M059J (cell line): ENCODE data around the gene ONECUT3. TPM values are rescaled to one million over a fixed set of nuclear protein-coding genes. Genes with fewer than 3 reads are reported as not detected.
A peak's percentile ranks its signal among the peaks of the same experiment; 100 is the strongest.
"Not testable (repeated sequence)": the region's sequence is repeated elsewhere in the genome, so short reads cannot be mapped to it uniquely, and the experiment has no call there.

Source experiments
- DNase-seq: peaks from one replicate; pipeline ENCODE4 v3.0.0-alpha.2; 2012; ENCODE audit warnings: low read depth
- total RNA-seq: library from RNA; depleted of rRNA; stranded (reverse); fragments of >200 nt; shearing (Covaris generic); gene quantifications from 2 replicates; pipeline ENCODE4 v1.2.3, GENCODE V29; 2014; rRNA removed

The ONECUT3 gene
- not detected in 2 replicates for total RNA-seq

DNA sequence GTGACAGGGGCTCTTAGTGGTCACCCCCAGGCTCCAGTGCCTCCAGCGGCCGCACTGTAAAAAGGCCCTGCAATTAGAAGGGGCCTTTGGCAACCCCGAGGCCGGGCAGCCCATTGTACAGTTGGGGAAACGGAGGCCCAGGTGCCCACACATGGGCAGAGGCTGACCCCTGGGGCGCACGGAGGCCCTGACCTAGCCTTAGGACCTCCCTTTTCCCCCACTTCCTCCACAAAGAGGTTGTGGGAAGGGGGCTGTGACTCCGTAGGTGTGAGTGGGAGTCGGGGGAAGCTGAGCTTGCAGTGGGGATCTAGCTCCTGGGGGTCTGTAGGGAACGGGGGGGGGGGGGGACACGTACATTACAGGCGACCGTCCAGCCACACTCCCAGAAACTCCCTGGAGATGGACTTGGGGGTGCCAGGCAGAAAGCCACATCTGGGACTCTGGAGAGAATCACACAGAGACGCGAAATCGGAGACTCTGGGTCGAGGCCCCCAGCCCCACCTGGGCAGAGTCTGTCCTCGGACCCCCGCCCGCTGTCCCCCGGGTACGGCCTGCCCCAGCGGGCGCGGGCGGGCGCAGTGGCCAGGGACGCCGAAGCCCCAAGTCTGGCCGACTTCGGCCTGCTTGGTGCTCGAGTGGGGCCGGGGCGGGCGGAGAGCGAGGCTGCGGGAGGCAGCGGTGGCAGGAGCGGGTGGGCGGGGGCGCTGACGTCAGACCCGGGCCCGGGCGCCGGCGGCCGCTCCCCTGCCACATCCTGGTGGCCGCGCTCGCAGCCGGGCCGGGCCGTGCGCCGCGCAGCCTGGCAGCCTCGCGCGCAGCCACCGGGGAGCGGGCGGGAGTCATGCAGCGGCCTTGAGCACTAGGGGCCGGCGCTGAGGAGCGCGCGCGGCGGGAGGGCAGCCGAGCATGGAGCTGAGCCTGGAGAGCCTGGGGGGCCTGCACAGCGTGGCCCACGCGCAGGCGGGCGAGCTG, at the start of gene ONECUT3:
ONECUT3 (plus strand) TSS at position 750 of the 972 bp plus-strand sequence; CDS start at position 907, 157 bp downstream.
- no peak for DNase-seq

DNA sequence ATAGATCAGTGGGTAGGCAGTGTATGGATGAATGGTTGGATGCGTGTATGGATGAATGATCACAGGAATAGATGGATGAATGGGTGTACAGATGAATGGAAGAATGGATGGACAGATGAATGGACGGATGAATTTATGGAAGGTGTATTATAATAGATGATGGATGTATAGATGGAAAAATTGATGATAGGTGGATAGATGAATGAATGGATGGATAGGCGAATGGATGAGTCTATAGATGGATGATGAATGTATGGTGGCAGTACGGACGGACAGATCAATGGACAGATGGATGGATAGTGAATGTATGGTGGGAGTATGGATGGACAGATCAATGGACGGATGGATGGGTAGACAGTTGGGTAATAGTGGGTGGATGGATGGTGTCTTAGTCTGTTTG, 49.0 kb upstream of the ONECUT3 start:
- no peak for DNase-seq

DNA sequence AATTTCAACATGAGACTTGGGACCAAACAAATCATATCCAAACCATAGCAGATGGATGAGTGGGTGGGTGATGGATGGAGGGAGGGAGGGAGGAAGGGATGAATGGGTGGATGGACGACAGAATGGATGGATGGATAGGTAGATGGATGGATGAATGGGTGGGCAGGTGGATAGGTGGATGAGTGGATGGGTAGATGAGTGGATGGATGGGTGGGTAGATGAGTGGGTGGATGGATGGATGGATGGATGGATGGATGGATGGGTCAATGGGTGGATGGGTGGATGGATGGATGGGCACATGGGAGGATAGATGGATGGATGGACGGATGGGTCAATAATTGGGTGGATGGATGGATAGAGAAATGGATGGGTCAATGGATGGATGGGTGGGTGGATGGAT, 47.9 kb upstream of the ONECUT3 start:
- DNase-seq: no peak

DNA sequence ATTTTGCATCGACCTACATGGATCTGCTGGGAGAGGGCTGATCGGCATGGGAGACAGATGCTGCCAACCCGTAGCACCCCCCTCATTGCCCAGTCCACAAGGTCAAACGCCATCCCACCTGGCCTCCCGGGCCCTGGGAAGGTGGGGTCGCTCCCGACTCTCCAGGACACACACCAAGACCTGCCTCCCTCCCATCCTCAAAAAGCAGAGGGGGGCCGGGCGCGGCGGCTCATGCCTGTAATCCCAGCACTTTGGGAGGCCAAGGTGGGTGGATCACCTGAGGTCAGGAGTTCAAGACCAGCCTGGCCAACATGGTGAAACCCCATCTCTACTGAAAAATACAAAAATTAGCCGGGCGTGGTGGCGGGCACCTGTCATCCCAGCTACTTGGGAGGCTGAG, 46.7 kb upstream of the ONECUT3 start:
- not testable (repeated sequence) for DNase-seq

DNA sequence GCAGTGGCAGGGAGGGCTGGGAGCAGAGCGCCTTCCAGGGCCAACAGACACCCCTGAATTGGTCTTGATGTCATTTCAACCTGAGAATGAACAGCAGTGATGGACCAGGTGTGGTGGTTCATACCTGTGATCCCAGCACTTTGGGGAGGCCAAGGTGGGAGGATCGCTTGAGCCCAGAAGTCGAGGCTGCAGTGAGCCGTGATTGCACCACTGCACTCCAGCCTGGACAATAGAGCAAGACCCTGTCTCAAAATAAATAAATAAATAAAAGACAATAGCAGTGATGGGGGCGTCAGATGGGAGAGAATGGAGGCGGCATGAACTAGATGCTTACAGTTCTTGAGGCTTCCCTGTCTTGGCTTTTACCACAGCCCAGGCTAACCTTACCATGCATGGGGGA, 46.1 kb upstream of the ONECUT3 start:
- DNase-seq: no peak

DNA sequence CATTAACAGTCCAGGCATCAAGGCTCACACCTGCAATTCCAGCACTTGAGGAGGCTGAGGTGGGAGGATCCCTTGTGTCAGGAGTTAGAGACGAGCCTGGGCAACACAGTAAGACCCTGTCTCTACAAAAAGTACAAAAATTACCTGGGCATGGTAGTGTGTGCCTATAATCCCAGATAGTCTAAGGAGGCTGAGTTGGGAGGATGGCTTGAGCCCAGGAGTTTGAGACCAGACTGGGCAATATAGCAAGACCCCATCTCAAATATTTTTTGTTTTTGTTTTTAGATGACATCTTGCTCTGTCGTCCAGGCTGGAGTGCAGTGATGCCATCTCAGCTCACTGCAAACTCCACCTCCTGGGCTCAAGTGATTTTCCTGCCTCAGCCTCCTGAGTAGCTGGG, 40.1 kb upstream of the ONECUT3 start:
- no peak for DNase-seq

DNA sequence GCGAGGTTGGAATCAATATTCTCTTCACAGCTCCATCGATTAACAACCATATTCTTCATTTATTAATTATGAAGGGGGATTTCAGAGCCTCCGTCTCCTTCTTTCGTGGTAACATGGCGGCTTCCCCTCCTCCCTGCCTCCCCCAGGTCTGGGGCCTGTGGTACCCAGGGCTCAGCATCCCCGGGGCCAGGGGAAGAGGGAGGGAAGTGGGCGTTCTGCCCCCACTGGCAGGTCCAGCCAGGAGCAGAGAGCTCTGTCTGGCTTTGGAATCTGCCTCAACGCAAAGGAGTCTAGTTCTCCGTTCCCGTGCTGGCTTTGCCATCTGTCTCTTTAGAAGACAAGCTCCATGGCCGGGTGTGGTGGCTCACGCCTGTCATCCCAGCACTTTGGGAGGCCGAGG, 37.8 kb upstream of the ONECUT3 start:
- DNase-seq: no peak

DNA sequence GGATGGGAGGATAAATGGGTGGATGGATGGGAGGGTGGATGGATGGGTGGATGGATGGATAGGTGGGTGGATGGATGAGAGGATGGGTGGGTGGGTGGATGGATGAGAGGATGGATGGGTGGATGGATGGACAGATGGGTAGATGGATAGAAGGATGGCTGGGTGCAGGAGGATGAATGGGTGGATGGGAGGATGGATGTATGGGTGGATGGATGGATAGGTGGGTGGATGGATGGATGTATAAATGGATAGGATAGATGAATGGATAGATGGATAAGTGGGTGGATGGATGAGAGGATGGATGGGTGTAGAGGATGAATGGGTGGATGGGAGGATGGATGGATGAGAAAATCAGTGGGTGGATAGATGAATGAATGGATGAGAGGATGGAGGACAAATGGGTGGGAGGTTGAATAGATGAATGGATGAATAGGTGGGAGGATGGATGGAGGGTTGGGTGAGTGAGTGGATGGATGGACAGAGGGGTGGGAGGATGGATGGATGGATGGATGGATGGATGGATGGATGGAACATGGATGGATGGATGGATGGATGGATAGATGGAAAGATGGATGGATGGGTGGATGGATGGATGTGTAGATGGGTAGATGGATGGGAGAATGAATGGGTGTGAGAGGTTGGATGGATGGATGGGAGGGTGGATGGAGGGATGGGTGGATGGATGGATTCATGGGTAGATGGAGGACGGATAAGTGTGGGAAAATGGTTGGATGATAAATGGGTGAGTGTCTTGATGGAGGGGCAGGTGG, 35.9 kb upstream of the ONECUT3 start:
- no peak for DNase-seq

DNA sequence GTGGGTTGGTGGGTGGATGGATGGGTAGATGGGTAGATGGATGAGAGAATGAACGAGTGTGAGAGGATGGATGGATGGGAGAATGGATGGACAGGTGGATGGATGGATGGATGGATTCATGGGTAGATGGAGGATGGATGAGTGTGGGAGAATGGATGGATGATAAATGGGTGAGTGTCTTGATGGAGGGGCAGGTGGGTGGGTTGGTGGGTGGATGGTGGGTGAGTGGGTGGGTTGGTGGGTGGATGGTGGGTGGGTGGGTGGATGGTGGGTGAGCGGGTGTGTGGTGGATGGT, 35.4 kb upstream of the ONECUT3 start:
- no peak for DNase-seq

DNA sequence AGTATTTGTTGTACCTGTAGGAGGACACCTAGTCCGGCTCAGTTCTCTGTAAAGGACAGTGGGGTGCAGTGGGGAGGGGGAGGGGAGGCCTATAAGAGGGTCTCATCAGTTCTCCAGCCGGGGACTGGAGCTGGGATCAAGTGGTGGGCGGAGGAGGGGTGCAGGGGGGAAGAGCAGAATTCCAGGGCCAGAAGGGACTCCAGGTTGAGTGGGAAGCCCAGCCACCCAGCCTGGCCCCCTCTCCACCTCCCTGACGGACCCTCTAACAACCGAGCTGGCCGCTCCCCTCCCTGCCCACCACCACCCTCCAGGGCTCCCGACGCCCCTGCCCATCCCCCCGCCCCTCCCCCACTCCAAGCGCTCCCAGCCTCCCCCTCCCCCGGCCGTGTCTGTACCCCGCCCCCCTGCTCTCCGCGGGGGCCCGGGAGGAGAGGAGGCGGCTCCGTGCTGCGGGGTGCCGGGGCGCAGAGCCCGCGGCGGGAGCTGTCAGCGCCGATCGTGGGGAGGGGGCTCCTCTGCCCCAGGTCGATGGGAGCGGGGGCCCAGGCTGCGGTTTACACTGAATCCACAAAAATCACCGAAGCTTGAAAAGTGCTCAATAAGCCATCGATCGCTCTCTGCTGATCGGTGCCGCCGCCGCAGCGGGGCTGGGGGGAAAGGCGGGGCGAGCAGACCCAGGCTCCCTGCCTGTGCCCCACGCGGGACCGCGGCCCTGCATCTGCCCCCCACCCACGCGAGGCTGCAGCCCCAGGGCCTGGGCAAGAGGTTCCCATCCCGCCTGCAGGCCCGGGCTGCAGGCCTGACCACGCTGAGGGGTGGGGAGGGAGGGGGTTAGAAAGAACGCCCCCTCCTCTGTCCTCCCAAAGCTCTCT, 34.6 kb upstream of the ONECUT3 start:
- DNase-seq: no peak

DNA sequence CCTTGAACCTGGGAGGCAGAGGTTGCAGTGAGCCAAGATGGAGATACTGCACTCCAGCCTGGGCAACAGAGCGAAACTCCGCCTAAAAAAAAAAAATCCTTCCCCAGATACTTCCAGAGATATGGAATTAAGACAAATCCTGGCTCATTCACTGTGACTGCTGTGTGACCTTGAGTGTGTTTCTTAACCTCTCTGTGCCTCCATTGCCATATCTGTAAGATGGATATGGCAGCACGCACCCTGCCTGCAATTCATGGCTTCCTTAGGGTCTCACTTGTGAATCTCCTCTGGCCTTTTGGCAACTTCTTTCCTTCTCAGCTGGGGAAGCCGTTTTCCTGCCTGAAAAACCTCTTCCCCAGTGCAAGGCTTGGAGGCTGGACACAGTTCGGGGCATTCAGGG, 33.8 kb upstream of the ONECUT3 start:
- DNase-seq: no peak

DNA sequence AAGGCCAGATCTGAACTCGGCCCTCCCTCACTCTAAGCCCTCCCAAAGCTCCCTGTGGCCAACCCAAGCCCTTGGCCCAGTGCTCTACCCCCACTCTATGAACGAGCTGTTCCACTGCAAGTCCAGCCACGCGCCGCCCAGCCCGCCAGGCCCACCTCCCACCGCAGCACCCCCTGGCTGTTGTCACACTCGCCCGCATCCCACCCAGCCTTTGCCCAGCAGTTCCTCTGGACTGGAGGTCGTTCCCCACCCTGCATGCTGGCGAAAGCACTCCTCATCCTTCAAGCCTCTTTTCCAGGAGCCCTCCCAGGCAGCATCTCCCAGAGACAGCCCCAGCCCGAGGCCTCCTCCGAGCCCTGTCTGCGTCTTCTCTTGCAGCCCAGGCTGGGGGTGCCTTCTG, 33.1 kb upstream of the ONECUT3 start:
- no peak for DNase-seq

DNA sequence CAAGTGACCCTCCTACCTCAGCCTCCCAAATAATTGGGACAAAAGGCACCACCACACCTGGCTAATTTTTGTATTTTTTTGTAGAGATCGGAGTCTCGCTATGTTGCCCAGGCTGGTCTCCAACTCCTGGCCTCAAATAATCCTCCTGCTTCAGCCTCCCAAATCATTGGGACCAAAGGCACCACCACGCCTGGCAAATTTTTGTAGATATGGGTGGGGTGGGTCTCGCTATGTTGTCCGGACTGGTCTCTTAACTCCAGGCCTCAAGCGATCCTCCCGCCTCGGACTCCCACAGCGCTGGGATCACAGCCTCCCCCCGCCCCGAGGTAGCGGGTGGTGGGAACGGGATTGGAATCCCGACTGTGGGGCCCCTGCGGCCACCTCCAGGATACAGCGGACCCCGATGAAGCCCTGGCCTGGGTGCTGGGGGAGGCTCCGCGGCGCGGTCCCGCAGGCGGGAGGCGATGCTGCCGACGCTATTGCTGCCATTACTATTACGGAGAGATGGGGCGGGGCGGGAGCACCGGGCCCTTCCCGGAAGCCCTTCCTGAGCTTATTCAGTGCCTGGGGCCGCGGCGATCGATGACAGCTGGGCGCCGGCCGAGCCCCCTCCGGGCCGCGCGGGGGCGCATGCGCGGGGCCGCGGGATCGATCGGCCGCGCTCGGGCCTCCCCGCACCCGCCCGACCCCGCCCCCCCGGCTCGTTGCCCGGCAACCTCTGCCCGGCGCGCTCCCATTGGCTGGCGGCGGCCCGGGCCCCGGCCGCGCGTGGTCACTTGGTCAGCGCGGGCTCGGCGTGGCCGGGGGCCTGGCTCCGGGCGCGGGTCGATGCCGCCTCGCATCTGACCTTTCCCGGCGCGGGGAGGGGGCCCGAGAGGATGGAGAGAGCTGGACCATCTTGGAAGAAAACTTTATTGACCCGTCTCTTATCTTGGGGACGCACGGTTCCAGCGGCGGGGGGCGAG, 27.9 kb upstream of the ONECUT3 start:
- DNase-seq: peak; percentile 35

DNA sequence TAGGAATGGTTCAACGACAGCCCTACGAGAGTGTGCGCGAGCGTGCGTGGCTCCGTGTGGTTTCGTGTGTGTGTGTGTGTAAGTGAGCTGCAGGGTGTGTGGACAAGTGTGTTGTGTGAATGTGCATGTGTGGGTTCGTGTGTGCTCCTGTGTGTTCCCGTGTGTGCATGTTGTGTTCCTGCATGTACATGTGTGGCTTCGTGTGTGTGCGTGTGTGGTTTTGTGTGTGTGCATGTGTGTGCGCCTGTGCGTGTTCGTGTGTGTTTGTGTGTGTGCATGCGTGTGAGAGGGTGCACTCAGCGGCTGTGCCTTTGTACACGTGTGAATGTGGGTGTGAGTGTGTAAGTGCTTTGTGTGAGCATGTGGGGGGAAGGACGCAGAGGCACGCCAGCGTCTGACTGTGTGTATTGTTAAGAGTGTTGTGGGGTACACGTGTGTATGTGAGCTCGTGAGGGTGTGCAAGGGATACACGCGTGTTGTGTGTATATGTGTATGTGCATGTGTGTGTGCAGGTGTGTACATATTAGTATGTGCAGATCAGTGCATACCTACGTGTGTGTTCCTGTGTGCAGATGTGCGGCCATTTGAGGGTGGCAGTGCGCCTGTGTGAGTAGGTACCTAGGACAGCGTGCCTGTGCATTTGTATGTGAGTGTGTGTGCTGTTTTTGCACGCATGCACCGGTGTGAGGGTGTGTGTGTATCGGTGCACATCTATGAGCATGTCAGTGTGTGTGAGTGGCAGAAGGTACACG, 24.3 kb upstream of the ONECUT3 start:
- no peak for DNase-seq

DNA sequence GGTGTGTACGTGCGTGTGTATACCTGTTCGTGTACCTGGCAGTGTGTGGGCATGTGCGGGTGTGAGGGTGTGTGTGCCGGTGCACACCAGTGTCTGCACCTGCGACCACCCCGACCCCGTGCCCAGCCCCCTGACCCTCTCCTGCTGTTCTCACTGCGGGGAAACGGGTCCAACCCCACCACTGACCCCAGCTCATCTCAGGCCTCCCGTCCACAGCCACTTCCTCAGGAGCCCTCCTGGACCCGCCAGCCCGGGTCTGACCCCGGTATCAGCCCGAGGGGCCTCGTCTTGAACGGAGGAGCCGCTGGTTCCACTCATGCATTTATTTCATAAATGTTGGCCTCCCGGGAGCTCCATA, 23.8 kb upstream of the ONECUT3 start:
- DNase-seq: no peak

DNA sequence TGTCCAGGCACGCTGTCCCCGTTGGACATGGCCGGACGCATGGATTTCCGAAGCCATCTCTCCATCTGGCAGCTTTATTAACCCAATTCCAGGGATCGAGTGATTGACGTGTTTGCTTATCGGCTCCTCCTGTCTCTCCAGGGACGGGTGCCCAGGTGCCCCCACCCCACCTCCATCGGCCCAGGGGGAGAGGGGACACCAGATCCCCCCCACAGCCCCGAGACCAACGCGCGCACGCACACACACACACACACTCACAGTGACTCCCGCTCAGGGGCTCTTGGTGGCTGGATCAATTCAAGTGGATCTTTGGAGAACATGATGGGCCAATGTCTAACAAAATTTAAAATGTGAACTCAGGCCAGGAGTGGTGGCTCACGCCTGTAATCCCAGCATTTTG, 23.1 kb upstream of the ONECUT3 start:
- DNase-seq: no peak

DNA sequence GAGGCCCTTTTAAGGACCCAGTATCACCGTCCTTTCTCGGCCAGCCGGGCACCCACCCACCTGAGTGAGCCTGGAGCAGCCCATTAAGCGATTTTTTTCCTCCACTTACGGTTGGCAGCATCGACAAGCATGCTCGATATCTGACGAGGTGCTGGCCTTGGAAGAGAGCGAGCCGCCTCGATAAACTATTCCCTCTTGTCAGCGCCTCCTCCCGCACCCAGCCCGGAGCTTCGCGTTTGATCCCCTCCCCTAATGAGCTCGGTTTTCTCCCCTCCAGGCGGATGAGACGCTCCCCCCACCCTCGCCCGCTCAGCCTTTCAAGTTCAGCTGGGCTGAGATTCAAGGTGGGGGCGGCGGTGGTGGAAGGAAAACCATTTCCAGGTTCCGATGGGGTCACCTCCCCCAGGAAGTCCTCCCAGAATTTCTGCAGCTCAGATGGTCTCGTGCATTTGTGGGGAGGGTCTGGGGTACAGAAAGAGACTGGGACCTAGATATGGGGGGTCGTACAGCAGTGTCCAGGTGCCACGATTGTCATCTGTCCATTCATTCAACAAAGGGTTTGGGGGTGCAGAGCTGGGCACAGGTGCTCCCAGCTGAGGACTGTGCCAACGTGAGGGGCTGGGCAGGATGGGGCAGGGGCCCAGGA, 18.9 kb upstream of the ONECUT3 start:
- no peak for DNase-seq

DNA sequence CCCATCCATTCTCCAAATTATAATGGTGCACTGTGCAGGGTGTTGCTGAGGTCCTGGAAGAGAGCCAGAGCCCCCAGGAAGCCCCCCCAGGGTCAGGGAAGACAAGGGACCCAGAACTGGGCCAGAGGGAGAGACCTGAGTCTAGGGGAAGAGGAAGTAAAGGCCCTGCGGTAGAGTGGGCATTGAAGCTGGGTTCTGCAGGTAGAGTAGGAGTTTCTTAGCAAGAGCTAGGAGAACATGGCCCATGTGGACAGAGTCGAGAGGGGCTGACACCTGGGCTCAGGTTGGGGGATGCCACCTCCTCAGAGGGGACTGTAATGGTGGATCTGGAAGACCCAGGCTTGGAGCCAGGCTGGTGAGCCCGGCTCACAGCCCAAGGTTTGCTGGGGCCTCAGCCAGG, 17.0 kb upstream of the ONECUT3 start:
- no peak for DNase-seq

DNA sequence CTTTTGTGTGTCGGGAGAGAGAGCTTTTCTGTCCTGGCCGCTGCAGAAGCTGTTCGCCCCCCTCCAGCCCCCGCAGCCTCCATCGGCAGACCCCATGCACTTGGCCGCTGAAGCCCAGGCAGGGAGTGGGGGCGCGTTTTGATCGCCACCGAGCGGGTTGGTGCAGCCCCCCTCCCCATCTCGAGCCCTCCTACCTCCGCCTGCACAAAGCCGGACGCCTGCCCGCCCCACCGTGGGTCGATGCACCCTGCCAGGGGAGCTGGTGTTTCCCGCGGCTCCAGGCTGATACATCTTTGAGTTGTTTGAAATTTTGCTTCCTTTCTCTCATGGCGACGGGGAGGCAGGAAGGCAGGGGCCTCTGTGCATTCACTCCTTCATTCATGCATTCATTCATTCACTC, 16.4 kb upstream of the ONECUT3 start:
- no peak for DNase-seq
